GM23248 (cell line): ENCODE measurements around the gene SEMA3B.

Source experiments
- EZH2 ChIP-seq: fragments of 200-600 bp; sonication (generic); IDR thresholded peaks from 2 replicates; pipeline ENCODE4 v1.6.1; 2018; ENCODE audit warnings: antibody characterized with exemption, mild to moderate bottlenecking; ENCODE audit not compliant: insufficient read depth, poor library complexity, severe bottlenecking
- EZH2phosphoT487 ChIP-seq: fragments of 200-600 bp; sonication (generic); IDR thresholded peaks from 2 replicates; pipeline ENCODE4 v1.6.1; 2018; ENCODE audit warnings: antibody characterized with exemption, moderate library complexity, mild to moderate bottlenecking, low read depth; ENCODE audit not compliant: insufficient read depth

- TF ChIP-seq EZH2phosphoT487 (no peak), EZH2 (no peak)
Observed at GRCh38 chr3:50278880-50279224, 9.9 kb downstream of the SEMA3B start, which contains the start of gene LSMEM2.
